Astrocyte (in vitro differentiated cells and primary cell): ENCODE measurements around the gene FAM3A.
"Not testable (repeated sequence)": the region's sequence is repeated elsewhere in the genome, so short reads cannot be mapped to it uniquely, and the experiment has no call there.

Experiments used
- EZH2 ChIP-seq: IDR thresholded peaks from 2 replicates; pipeline ENCODE4 v1.6.1; 2012; ENCODE audit warnings: mild to moderate bottlenecking, low read length, inconsistent platforms; ENCODE audit not compliant: insufficient read depth
- TF ChIP-seq, protein P1 (sequence below): IDR thresholded peaks from 2 replicates; pipeline ENCODE4 v1.5.1; 2011; ENCODE audit warnings: low read depth, mild to moderate bottlenecking, inconsistent platforms, low read length, moderate library complexity; ENCODE audit not compliant: insufficient read depth

DNA sequence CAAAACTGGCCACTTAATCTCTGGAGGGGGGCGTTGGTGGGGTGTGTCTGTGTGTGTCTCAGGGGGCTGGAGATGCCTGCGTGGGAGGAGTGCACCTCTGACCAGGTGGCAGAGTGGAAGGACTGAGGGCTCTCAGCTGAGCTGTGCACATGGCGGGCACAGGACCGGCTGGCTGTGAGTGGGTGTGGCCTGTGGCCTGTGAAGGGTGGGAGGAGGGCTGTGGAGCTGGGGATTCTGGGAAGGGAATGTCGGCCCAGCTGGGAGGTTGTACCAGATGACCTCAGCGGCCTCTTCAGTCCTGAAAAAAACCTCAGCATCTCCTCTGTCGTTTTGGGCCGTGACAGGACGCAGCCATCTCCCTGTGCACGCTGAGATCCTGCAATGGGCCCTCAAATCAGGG, 46.3 kb upstream of the FAM3A start:
- TF ChIP-seq, protein P1, sequence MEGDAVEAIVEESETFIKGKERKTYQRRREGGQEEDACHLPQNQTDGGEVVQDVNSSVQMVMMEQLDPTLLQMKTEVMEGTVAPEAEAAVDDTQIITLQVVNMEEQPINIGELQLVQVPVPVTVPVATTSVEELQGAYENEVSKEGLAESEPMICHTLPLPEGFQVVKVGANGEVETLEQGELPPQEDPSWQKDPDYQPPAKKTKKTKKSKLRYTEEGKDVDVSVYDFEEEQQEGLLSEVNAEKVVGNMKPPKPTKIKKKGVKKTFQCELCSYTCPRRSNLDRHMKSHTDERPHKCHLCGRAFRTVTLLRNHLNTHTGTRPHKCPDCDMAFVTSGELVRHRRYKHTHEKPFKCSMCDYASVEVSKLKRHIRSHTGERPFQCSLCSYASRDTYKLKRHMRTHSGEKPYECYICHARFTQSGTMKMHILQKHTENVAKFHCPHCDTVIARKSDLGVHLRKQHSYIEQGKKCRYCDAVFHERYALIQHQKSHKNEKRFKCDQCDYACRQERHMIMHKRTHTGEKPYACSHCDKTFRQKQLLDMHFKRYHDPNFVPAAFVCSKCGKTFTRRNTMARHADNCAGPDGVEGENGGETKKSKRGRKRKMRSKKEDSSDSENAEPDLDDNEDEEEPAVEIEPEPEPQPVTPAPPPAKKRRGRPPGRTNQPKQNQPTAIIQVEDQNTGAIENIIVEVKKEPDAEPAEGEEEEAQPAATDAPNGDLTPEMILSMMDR = not testable (repeated sequence)
- TF ChIP-seq EZH2 = not testable (repeated sequence)
